Esophagus muscularis mucosa (tissue), 4 donors: ENCODE results near the gene SEL1L3. TPM values are rescaled to one million over a fixed set of nuclear protein-coding genes. Genes with fewer than 3 reads are reported as not detected.

ENCODE experiments used
- DNase-seq: peaks from one replicate; pipeline ENCODE4 v3.0.0-alpha.2; 2017; ENCODE audit errors: extremely low spot score
- H3K27ac ChIP-seq, 4 donors: fragments of 200-600 bp; sonication (generic); replicated peaks in 1 of 4; 1 replicate in 3 of 4; 2 replicates in 1 of 4; pipeline ENCODE4 v1.5.1; 2016 to 2019; ENCODE audit warnings: mild to moderate bottlenecking in 1 of 4
- H3K27me3 ChIP-seq, 4 donors: fragments of 200-600 bp; sonication (generic); one replicate each; pipeline versions ENCODE4 v1.5.1 to v1.6.0; 2016 to 2019
- H3K36me3 ChIP-seq, 4 donors: fragments of 200-600 bp; sonication (generic); one replicate each; pipeline ENCODE4 v1.5.1; 2016 to 2019
- H3K4me1 ChIP-seq, 4 donors: fragments of 200-600 bp; sonication (generic); one replicate each; pipeline ENCODE4 v1.5.1; 2016 to 2019
- H3K4me3 ChIP-seq, 4 donors: fragments of 200-600 bp; sonication (generic); 1 replicate in 2 of 4; 2 replicates in 2 of 4; pipeline ENCODE4 v1.5.1; 2016 to 2019; ENCODE audit warnings: mild to moderate bottlenecking in 4 of 4, moderate library complexity in 1 of 4
- H3K9me3 ChIP-seq, 4 donors: fragments of 200-600 bp; sonication (generic); 1 replicate in 3 of 4; 2 replicates in 1 of 4; pipeline ENCODE4 v1.5.1; 2016 to 2019
- CTCF ChIP-seq, 3 experiments: fragments of 200-600 bp in 2 of 3; fragments of 450-650 bp in 1 of 3; sonication (generic) in 2 of 3; IDR thresholded peaks; one replicate each; pipeline ENCODE4 v1.5.1; 2017 to 2019; ENCODE audit warnings: antibody characterized with exemption in 3 of 3, mild to moderate bottlenecking in 2 of 3, moderate library complexity in 1 of 3
- EP300 ChIP-seq: sonication (generic); formaldehyde crosslinking; IDR thresholded peaks from one replicate; pipeline ENCODE4 v1.6.1; 2017; ENCODE audit warnings: antibody characterized with exemption
- POLR2A ChIP-seq: fragments of 450-650 bp; IDR thresholded peaks from one replicate; pipeline ENCODE4 v1.6.1; 2017; ENCODE audit warnings: antibody characterized with exemption, moderate library complexity, mild to moderate bottlenecking, low read depth
- POLR2AphosphoS5 ChIP-seq, 2 donors: sonication (generic); formaldehyde crosslinking; IDR thresholded peaks; one replicate each; pipeline ENCODE4 v1.6.1; 2017; ENCODE audit warnings: antibody characterized with exemption in 2 of 2
- WGBS: methylation state at CpG from one replicate; pipeline ENCODE4 v1.1.5; 2018; 5-methylcytosine and 5-hydroxymethylcytosine counted together
- intact Hi-C: fragments of 100-400 bp; cut with DNase I; formaldehyde crosslinking; loops from one replicate; pipeline ENCODE4 v1.15.1; 2023
- total RNA-seq, 4 donors: library from RNA; depleted of rRNA; stranded (reverse); fragments of >200 nt; gene quantifications; one replicate each; pipeline versions ENCODE4 v1.1.0 to v1.2.1, GENCODE V29; 2016

Gene SEL1L3
- total RNA-seq, 4 donors from 2014 or later: 3.3 to 11.7 (median 5.7) TPM

GRCh38 chr4:25888781-25889180 is 26.0 kb upstream of the SEL1L3 start:
- TF ChIP-seq POLR2AphosphoS5 (IDR thresholded peaks at IDR 0.05): no peak
- TF ChIP-seq EP300: no peak
- TF ChIP-seq POLR2A: no peak
- no peak for TF ChIP-seq CTCF (IDR thresholded peaks at IDR 0.05)
- Histone ChIP-seq H3K27ac (no peak overlapping the region), H3K9me3 (no peaks in the 10 kb centered on the region), H3K36me3 (no peaks in the 10 kb centered on the region), H3K4me3 (no peak overlapping the region), H3K27me3 (no peaks in the 10 kb centered on the region), H3K4me1 (peaks cover 0 to 12% (median 10%) of the 10 kb centered on the region in 4 donors)
- no peak for DNase-seq
- intact Hi-C loops: no loop called here

GRCh38 chr4:25884031-25884782 is 21.4 kb upstream of the SEL1L3 start:
- H3K9me3 ChIP-seq: no peaks in the 10 kb centered on the region
- no peak overlapping the region for H3K27ac ChIP-seq
- intact Hi-C loops: no loop called here
- TF ChIP-seq POLR2AphosphoS5 (IDR thresholded peaks at IDR 0.05) (no peak), POLR2A (no peak), EP300 (no peak), CTCF (IDR thresholded peaks at IDR 0.05) (no peak)
- H3K27me3 ChIP-seq: no peaks in the 10 kb centered on the region
- H3K36me3 ChIP-seq: no peaks in the 10 kb centered on the region
- H3K4me1 ChIP-seq: peaks cover 0 to 13% (median 11%) of the 10 kb centered on the region in 4 donors
- 17% methylated on average over 5 of the region's 5 CpGs for WGBS
- no peak for DNase-seq
- H3K4me3 ChIP-seq: no peak overlapping the region

DNA sequence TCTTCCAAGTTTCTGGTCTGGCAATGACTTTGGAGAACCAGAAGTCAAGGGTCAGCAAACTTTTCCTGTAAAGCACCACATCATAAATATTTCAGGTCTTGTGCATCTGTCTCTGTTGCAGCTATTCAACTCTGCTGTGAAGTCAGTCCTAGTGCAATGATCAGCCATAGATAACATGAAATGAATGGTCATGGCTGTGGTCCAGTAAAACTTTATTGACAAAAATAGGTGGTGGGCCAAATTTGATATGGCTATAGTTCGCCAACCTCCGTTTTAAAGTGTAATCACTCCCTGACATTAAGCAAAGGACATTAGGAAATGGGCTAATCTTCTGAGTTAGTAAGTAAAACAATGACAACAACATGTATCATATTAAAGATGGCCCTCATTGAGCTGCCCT is 20.8 kb upstream of the SEL1L3 start:
- DNase-seq: no peak
- intact Hi-C loops: no loop called here
- WGBS: 88% methylated on average over 2 of the region's 2 CpGs
- Histone ChIP-seq H3K4me3 (no peak overlapping the region), H3K9me3 (no peaks in the 10 kb centered on the region), H3K27me3 (no peaks in the 10 kb centered on the region), H3K4me1 (peaks cover 0 to 13% (median 11%) of the 10 kb centered on the region in 4 donors), H3K36me3 (no peaks in the 10 kb centered on the region), H3K27ac (no peak overlapping the region)
- TF ChIP-seq POLR2A (no peak), POLR2AphosphoS5 (IDR thresholded peaks at IDR 0.05) (no peak), CTCF (IDR thresholded peaks at IDR 0.05) (no peak), EP300 (no peak)

DNA sequence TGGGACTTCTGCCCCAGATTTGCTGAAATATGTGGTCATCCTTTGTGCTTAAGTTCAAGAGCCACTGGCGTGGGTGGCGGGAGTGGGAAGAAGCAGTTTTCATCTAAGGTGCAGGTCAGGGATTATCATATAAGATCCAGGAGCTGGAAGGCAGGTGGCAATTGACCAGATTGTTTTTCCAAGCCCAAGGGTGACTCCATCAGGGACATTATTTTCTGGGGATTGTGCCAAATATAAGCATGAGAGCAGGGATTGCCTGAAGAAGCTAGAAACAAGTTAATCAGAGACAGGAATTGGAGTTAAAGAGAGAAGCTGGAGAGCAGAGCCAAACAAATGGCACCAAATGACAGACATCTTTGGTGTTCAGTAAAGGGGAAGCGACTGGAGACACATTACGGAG is 19.4 kb upstream of the SEL1L3 start:
- Histone ChIP-seq H3K27ac (no peak overlapping the region), H3K9me3 (no peaks in the 10 kb centered on the region), H3K27me3 (no peaks in the 10 kb centered on the region), H3K4me1 (peaks cover 0 to 13% (median 11%) of the 10 kb centered on the region in 4 donors), H3K4me3 (no peak overlapping the region), H3K36me3 (no peaks in the 10 kb centered on the region)
- DNase-seq: no peak
- 86% methylated on average over 4 of the region's 4 CpGs for WGBS
- intact Hi-C loops: no loop called here
- no peak for TF ChIP-seq EP300
- TF ChIP-seq CTCF (IDR thresholded peaks at IDR 0.05): no peak
- TF ChIP-seq POLR2A: no peak
- TF ChIP-seq POLR2AphosphoS5 (IDR thresholded peaks at IDR 0.05): no peak

- Histone ChIP-seq H3K4me3 (no peak overlapping the region), H3K9me3 (no peaks in the 10 kb centered on the region), H3K27ac (no peak overlapping the region), H3K27me3 (no peaks in the 10 kb centered on the region), H3K36me3 (no peaks in the 10 kb centered on the region), H3K4me1 (peaks cover 0 to 13% (median 11%) of the 10 kb centered on the region in 4 donors)
- TF ChIP-seq EP300 (no peak), POLR2A (no peak), POLR2AphosphoS5 (IDR thresholded peaks at IDR 0.05) (no peak), CTCF (IDR thresholded peaks at IDR 0.05) (no peak)
- 89% methylated on average over 4 of the region's 4 CpGs for WGBS
- intact Hi-C loops: no loop called here
- DNase-seq: no peak
Observed at GRCh38 chr4:25881193-25881592, 18.4 kb upstream of the SEL1L3 start.
